WI38 (cell line): Measurements from ENCODE around the gene CPSF3.
"Not testable (repeated sequence)": the region's sequence is repeated elsewhere in the genome, so short reads cannot be mapped to it uniquely, and the experiment has no call there.

Experiments
- H3K4me3 ChIP-seq: 2 replicates; pipeline ENCODE4 v1.5.1; 2011; ENCODE audit warnings: low read depth, mild to moderate bottlenecking, control low read depth, low read length
- CTCF ChIP-seq: IDR thresholded peaks from 2 replicates; pipeline ENCODE4 v1.5.1; 2012; ENCODE audit warnings: low read depth, mild to moderate bottlenecking, control low read depth, low read length

CPSF3 gene

GRCh38 chr2:9390151-9390850, 33.2 kb upstream of the CPSF3 start:
- TF ChIP-seq CTCF = no peak
- H3K4me3 ChIP-seq = no peak overlapping the region

GRCh38 chr2:9390991-9391390, 32.5 kb upstream of the CPSF3 start:
- no peak for TF ChIP-seq CTCF

GRCh38 chr2:9391961-9392720, 31.3 kb upstream of the CPSF3 start:
- no peak overlapping the region for H3K4me3 ChIP-seq
- no peak for TF ChIP-seq CTCF

More at GRCh38 chr2:9390991-9391390, 32.5 kb upstream of the CPSF3 start:
- H3K4me3 ChIP-seq = no peak overlapping the region

GRCh38 chr2:9392898-9393765, 30.3 kb upstream of the CPSF3 start:
- TF ChIP-seq CTCF = no peak
- H3K4me3 ChIP-seq = no peak overlapping the region

- H3K4me3 ChIP-seq = no peak overlapping the region
- no peak for TF ChIP-seq CTCF
Measured at GRCh38 chr2:9394816-9395215, 28.6 kb upstream of the CPSF3 start.

GRCh38 chr2:9397201-9397600, 26.3 kb upstream of the CPSF3 start:
- TF ChIP-seq CTCF = no peak
- no peak overlapping the region for H3K4me3 ChIP-seq

GRCh38 chr2:9398251-9398650, 25.2 kb upstream of the CPSF3 start:
- not testable (repeated sequence) for H3K4me3 ChIP-seq
